Skeletal muscle cell (primary cell): ENCODE data around the gene MRS2.
"Not testable (repeated sequence)": the region's sequence is repeated elsewhere in the genome, so short reads cannot be mapped to it uniquely, and the experiment has no call there.

Experiments used
- DNase-seq: peaks from one replicate; pipeline ENCODE4 v3.0.0-alpha.2; 2010; ENCODE audit warnings: low read depth
- H3K4me3 ChIP-seq: 2 replicates; pipeline ENCODE4 v1.5.1; 2011; ENCODE audit warnings: low read depth, mild to moderate bottlenecking, control low read depth, low read length, moderate library complexity

The MRS2 gene

GRCh38 chr6:24402697-24403500, at the start of gene MRS2:
MRS2 (plus strand) TSS chr6:24402936; CDS start chr6:24403047, 111 bp downstream.
- peak within 1 kb of the TSS; percentile 90 for H3K4me3 ChIP-seq
- DNase-seq, result peak; percentile 32

- no peak overlapping the region for H3K4me3 ChIP-seq
- no peak for DNase-seq
Observed at GRCh38 chr6:24353861-24354260, 48.9 kb upstream of the MRS2 start.

GRCh38 chr6:24355393-24355792, 47.3 kb upstream of the MRS2 start:
- H3K4me3 ChIP-seq, result no peak overlapping the region
- no peak for DNase-seq

DNA sequence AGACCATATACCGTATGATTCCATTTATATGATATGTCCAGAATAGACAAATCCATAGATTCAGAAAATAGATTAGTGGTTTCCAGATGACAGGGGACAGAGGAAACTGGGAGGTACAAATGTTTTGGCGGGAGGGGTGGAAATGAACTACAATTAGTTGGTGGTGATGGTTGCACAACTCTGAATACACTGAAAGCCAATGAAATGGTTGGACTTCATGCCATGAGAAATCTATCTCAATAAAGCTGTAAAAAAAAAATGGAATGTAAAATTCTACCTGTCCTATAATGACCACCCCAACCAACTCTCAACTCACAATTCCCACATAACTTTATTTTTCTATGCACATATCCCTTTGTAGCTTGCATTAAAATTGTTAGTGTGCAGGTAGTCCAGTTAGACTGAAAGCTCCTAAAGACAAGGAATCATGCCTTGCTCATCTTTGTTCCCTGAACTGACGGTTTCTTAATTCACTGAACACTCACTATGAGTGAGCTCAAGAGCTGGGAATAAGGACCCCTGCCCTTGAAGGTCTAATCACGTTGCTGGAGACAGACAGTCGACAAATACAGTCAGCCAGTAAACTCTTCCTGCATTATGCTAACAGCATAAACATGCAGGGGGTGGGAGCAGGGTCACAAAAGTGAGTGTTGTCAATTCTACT, 46.3 kb upstream of the MRS2 start:
- no peak overlapping the region for H3K4me3 ChIP-seq
- no peak for DNase-seq

DNA sequence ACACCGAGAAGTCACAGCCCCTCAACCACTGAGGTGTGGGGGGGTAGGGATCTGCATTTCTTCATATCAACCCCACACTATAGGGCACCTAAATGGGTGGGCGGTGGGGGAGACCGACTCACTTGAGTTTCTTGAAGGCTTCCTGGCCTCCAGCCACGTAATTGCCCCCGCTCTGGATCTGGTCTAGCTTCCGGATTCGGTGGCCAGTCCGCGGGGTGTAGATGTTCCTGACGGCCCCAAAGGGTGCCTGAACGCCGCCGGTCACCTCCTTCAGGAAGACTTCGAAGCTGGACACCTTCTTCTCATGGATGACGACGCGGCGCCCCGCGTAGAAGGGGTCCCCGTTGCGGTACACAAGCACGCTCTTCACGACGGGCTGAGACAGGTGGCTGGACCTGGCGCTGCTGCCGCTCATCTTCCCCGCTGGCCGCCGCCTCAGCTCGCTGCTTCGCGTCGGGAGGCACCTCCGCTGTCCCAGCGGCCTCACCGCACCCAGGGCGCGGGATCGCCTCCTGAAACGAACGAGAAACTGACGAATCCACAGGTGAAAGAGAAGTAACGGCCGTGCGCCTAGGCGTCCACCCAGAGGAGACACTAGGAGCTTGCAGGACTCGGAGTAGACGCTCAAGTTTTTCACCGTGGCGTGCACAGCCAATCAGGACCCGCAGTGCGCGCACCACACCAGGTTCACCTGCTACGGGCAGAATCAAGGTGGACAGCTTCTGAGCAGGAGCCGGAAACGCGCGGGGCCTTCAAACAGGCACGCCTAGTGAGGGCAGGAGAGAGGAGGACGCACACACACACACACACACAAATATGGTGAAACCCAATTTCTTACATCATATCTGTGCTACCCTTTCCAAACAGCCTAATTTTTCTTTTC, 45.2 kb upstream of the MRS2 start, which contains the start of gene DCDC2:
Gene DCDC2 (minus strand): TSS at position 724 of the 883 bp plus-strand sequence. CDS start 309 bp downstream, at position 415.
- peak within 1 kb of the TSS; percentile 2 for H3K4me3 ChIP-seq
- no peak for DNase-seq

GRCh38 chr6:24358219-24358821, 44.4 kb upstream of the MRS2 start:
- H3K4me3 ChIP-seq, result no peak overlapping the region
- DNase-seq, result no peak

- H3K4me3 ChIP-seq, result peak overlapping the region; percentile 58
- DNase-seq, result peak; percentile 30
Observed at GRCh38 chr6:24359640-24360454, 42.9 kb upstream of the MRS2 start.

- not testable (repeated sequence) for DNase-seq, H3K4me3 ChIP-seq
Observed at GRCh38 chr6:24362363-24362762, 40.4 kb upstream of the MRS2 start.

GRCh38 chr6:24365103-24365633, 37.6 kb upstream of the MRS2 start:
- DNase-seq, H3K4me3 ChIP-seq: not testable (repeated sequence)

GRCh38 chr6:24374612-24375011, 28.1 kb upstream of the MRS2 start:
- DNase-seq, result no peak
- no peak overlapping the region for H3K4me3 ChIP-seq

GRCh38 chr6:24376871-24377270, 25.9 kb upstream of the MRS2 start:
- H3K4me3 ChIP-seq, result no peak overlapping the region
- no peak for DNase-seq

DNA sequence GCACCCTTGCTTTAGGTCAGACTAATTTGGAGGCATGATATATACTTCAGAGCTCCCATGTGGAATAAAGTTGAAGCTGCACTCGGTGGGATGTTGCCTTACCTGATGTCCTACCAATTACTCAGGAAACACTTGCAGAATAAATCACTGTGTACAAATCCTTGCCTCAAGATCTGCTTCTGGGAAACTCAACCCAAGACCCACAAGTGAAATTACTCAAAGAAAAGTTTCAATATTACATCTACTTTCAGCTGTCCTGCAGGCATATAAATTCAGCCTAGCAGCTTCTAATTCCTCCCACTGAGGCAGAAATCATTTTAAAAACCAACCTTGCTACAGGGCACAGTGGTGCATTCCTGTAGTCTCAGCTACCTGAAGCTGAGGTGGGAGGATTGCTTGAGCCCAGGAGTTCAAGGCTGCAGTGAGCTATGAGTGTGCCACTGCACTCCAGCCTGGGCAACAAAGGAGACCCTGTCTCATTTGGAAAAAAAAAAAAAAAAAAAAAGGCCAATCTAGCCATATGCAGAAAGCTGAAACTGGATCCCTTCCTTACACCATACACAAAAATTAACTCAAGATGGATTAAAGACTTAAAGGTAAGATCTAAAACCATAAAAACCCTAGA, 24.2 kb upstream of the MRS2 start:
- H3K4me3 ChIP-seq, result no peak overlapping the region
- DNase-seq, result no peak

DNA sequence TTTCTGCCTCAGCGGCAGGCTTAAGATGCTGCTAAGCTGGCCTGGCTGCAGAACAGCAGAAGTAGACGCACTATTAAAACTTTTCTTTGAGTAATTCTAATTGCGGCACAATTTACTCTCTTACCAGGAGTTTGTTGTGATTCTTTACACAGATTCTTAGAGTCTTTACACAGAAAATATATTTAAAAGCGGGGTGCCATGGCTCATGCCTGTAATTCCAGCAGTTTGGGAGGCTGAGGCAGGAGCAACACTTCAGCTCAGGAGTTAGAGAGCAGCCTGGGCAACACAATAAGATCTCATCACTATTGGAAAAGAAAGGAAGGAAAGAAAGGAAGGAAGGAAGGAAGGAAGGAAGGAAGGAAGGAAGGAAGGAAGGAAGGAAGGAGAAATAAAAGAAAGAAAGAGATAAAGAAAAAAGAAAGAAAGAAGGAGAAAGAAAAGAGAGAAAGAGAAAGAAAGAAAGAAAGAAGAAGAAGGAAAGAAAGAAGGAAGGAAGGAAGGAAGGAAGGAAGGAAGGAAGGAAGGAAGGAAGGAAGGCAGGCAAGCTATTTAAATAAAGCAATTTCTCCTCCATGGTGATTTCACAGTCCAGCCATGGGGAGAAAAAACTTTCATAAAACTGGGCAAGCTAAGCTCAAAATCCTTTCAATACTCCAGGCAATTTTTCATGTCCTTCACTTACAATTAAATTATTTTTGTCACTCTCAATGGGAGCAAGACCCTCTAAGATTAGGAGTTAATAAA, 21.1 kb upstream of the MRS2 start:
- no peak overlapping the region for H3K4me3 ChIP-seq
- DNase-seq, result no peak

DNA sequence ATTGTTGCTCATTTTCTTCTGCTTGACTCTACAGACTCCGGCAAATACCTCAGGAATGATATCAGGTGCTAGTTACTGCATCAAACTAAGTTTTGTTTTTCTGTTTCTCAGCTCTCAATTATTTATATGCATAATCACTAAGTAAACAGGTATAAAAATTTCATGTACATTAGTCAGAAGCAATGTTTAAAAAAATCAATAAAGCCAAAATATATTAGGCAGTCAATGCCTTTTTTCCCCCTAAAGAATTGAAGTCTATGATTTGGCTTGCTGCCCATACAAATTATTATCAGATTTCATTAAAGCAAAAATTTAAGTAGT, 20.6 kb upstream of the MRS2 start:
- no peak for DNase-seq

GRCh38 chr6:24382891-24383494, 19.7 kb upstream of the MRS2 start:
- H3K4me3 ChIP-seq, DNase-seq: not testable (repeated sequence)

More for the DNA sequence above, 20.6 kb upstream of the MRS2 start:
- no peak overlapping the region for H3K4me3 ChIP-seq

DNA sequence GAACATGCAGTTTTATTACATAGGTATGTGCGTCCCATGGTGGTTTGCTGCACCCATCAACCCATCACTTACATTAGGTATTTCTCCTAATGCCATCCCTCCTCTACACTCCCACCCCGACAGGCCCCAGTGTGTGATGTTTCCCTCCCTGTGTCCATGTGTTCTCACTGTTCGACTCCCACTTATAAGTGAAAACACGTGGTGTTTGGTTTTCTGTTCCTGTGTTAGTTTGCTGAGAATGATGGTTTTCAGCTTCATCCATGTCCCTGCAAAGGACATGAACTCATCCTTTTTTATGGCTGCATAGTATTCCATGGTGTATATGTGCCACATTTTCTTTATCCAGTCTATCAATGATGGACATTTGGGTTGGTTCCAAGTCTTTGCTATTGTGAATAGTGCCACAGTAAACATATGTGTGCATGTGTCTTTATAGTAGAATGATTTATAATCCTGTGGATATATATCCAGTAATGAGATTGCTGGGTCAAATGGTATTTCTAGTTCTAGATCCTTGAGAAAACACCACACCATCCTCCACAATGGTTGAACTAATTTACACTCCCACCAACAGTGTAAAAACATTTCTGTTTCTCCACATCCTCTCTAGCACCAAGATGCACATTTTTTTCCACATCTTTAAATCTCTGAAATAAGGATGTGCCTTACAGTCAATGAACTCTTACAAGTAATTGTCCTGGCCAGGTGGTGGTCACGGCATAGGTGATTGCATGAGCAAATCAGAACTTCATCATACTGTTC, 18.2 kb upstream of the MRS2 start:
- H3K4me3 ChIP-seq, DNase-seq: not testable (repeated sequence)
